Activated T-cell treated with anti-CD3 and anti-CD28 coated beads, Interleukin-2, amount 50 U/mL, for 1 hour (primary cell): ENCODE measurements around the gene CPXCR1.
"Not testable (repeated sequence)": the region's sequence is repeated elsewhere in the genome, so short reads cannot be mapped to it uniquely, and the experiment has no call there.

Experiments used
- DNase-seq: peaks from one replicate; pipeline ENCODE4 v3.0.0-alpha.2; 2020

CPXCR1 gene

DNA sequence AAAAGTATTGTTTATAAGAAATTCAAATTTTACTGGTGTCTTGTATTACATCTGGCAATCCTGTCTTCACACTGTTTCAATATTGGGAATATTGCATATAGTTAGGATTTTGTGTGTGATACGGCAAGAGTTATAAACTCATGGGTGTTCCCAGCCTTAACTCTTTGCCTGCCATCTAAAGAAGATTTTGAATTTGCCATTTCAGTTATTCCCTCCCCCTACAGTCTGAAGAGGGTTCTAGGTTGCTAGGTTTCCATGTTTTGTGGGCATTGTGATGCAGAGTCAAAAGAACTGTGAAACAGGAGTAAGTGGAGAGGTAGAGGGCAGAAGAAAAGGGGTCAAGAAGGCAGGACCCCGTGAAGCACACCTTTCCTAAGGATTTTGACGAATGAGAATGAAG is at the start of gene CPXCR1:
TSS of gene CPXCR1 (plus strand) at position 301 of the 400 bp plus-strand sequence. CDS start 6,190 bp downstream, outside the sequence.
- no peak for DNase-seq

DNA sequence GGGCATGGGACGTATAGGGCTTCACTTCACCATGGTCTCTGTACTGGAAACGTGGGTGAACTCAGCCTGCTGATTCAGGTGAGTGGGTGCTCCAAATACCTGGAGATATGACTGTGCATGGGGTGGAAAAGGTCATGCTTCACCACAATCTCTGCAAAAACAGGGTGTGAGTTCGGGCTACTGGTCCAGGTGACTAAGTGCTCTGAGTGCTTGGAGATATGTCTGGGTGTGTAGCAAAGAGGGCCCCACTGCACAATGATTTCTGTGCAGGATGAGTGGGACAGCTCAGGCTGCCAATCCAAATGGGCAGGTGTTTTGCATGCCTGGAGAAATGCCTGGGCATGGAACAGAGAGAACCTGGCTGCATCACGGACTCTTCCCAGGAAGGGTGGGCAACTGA is 11.2 kb upstream of the CPXCR1 start:
- no peak for DNase-seq

DNA sequence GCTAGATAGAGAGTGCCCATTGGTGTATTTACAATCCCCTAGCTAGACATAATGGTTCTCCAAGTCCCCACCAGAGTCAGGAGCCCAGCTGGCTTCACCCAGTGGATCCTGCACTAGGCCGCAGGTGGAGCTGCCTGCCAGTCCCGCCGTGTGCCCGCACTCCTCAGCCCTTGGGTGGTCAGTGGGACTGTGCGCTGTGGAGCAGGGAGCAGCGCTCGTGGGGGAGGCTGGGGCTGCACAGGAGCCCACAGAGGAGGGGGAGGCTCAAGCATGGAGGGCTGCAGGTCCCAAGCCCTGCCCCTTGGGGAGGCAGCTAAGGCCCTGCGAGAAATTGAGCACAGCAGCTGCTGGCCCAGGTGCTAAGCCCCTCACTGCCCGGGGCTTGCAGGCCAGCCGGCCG is 810 bp upstream of the CPXCR1 start:
- not testable (repeated sequence) for DNase-seq

DNA sequence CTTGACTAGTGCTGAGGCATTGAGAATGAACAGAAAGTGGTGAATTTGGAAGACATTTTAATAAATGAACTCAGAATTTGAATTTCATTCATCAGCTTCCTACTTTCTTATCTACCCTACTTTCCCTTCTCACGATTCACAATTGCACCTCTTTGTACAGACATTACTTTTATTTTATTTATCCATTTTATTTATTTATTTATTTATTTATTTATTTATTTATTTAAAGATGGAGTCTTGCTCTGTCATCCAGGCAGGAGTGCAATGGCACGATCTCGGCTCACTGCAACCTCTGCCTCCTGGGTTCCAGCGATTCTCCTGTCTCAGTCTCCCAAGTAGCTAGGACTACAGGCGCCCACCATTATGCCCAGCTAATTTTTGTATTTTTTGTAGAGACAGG is 5.3 kb downstream of the CPXCR1 start:
- DNase-seq = not testable (repeated sequence)

DNA sequence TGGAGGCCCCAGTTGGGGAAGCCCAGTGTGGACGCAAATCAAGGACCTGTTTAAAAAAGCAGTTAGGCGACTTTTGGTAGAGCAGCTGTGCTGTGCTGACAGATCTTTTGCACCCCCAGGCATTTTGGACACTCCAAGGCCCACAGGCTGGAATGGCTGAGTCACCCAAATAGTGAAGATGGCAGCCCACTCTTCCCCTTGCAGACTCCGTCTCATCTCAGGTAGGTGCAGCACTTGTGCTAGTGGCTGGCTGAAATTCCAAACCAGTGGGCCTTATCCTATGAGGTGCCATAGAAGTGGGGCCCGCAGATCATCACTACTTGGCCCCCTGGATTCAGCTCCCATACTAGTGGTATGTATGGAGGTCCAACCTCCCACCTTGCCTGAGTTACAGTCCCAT is 42.8 kb downstream of the CPXCR1 start:
- DNase-seq = no peak
